ENCODE data around the gene C2orf15. TPM values are rescaled to one million over a fixed set of nuclear protein-coding genes. Genes with fewer than 3 reads are reported as not detected.

The C2orf15 gene, protein sequence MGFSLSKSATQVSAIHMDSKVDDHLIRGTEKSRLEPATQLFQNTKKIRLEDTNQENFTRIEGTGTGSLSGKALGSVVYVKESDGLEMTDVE
- 0.12 TPM in 1 of 2 replicates, not detected in the other for total RNA-seq (ENCODE audit: low replicate concordance)

DNA sequence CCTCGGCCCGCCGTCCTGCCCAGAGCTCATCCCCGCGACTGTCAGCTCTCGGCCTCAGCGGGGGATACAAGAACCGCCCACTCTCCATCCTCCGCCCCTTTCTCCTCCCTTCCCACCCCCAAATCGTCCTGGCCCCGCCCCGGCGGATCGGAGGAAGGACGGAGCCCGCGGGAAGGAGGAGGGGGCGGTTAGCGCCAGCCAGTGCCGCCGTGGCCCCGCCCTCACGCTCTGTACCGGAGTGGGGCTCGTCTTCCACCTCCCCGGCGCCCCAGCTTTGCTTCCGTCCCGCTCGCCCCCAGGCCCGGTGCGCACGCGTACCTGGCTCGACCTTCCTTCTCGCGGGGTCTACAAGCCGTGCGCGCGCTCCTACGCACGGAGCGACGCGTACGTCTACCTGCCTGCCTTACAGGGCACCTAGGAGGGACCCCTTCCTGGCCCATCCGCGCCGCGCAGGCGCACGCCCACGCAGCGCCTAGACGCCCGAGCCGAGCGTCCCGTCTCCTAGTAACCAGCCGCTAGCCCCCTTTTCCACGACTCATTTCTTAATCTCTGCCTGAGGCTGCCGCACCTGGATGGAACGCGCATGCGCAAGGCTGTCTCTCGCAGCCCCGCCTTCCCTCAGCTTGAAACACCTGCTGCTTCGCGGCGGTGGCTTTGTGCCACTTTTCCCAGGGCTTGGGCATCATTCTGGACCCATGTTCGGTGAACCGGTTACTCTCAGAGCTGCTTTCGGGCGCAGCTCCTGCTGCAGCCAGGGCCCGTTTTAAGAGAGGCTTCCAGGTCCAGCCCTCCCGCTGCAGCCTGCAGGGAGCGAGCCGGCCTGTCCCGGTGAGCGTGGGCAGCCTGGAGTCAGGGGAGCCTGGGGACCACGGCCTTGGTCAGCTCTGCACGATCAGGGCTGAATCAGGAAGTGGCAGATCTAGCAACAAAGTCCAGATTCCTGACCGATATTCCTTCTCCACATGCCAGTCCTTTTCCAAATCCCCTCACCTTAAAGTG lies at the start of gene C2orf15:
Gene C2orf15 (plus strand): TSS at position 598 of the 999 bp plus-strand sequence. CDS start 8,852 bp downstream, outside the sequence.

DNA sequence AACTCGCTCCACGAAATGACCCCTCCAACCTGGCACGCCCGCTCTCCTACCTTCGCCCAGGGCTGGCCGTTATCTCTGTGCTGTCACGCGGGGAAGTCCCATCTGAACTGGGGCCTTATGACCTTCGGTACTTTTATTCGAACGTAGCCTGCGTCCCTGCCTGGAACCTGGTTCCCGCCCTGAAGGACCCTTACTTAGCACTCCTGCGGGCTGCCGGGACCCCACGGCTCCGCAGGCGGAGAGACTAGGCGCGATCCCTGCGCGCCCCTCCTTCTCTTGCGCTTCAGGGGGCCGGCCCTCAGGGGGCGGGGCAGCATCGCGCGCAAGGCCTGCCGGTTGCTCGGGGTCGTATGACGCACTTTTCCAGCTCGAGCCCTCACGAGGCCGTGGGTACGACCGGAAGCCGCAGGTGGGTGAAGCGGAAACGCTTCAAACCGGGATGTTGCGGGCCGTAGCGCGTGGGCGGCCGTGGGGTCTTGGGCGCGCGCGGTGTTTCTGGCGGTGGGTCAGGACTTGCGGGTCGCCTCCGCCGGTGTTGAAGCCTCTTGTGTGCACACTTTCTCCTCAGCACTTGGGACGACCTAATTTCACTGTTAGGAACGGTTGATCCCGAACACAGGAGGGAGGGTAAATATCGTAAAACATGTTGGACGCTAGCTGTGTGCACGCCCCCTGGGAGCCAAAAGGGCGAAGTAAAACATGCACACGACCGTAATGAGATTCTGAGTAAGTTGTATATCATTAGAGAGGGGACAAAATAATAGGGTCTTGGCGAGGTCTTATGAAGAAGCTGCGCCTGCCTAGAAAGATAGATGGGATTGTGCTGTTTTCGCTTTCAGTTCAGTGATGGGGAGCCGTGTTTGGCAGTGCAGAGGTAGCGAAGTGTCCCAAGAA lies 13.4 kb downstream of the C2orf15 start, which contains the start of the genes LIPT1 and TSGA10:
Gene LIPT1 (plus strand): TSS at position 325 of the 894 bp plus-strand sequence. CDS start 6,991 bp downstream, outside the sequence.
Gene TSGA10 (minus strand): TSS at position 300 of the 894 bp plus-strand sequence. CDS start 45,503 bp downstream, outside the sequence.

DNA sequence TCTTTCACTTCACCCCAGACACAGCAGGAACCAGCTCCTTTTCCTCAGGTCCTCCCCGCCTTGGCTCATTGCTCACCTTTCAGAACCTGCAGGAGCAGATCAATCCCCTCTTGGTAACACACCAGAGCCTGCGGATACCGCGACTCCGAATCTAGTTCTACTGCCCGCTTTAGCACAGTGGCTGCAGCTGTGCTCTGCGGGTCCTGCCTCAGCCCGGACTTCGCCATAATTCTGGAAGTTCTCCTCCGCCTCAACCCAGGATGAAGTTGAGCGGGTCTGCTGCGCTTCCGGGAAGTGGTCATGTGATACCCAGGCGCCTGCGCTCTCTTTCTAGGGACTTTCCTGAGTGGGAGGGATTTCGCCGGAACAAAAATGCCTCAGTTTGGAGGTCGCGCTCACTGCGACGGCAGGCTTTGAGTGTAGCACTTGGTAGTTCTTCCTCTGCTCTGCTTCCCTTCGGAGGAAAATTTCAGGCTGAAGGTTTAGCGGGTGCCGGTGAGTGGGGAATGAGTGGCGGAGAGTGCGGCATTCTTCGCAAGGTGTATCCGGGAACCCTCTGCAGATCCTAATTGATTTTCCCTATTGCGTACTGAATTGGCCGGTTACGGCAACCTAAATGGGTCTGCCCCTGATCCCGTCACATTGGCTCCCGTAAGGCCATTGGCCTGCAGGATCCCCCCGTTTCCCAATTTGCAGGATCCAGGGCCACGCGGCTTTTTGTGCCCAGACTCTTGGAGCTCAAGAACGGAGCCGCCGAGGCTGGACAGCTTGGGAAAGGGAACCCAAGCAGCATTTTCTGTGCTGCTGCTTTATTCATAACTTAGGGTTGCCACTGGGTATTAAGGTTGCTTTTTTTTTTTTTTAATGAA lies 39.5 kb downstream of the C2orf15 start, which contains the start of the genes MITD1 and MRPL30:
Gene MITD1 (minus strand): TSS at position 304 of the 869 bp plus-strand sequence. CDS start 77 bp downstream, at position 227.
Gene MRPL30 (plus strand): TSS at position 430 of the 869 bp plus-strand sequence. CDS start 5,020 bp downstream, outside the sequence.

Other genes starting within 250 kb of the C2orf15 start
- gene CRACDL, start 205.5 kb upstream of the C2orf15 start, total RNA-seq (ENCODE audit: low replicate concordance): 1.2 TPM in 1 of 2 replicates, not detected in the other
- 2.3 and 2.5 TPM in 2 replicates for gene TSGA10, start 13.2 kb downstream of the C2orf15 start, total RNA-seq (ENCODE audit: low replicate concordance)
- 3.7 and 8.0 TPM in 2 replicates for gene LIPT1, start 13.3 kb downstream of the C2orf15 start, total RNA-seq (ENCODE audit: low replicate concordance)
- gene MITD1, start 39.4 kb downstream of the C2orf15 start, total RNA-seq (ENCODE audit: low replicate concordance): 18.9 and 28.9 TPM in 2 replicates
- gene MRPL30, start 39.5 kb downstream of the C2orf15 start, total RNA-seq (ENCODE audit: low replicate concordance): 13.6 and 31.0 TPM in 2 replicates
- gene LYG2, start 114.0 kb downstream of the C2orf15 start, total RNA-seq (ENCODE audit: low replicate concordance): not detected in 2 replicates
- not detected in 2 replicates for gene LYG1, start 159.5 kb downstream of the C2orf15 start, total RNA-seq (ENCODE audit: low replicate concordance)
- gene TXNDC9, start 194.6 kb downstream of the C2orf15 start, total RNA-seq (ENCODE audit: low replicate concordance): 8.2 and 41.6 TPM in 2 replicates
- 22.8 and 23.9 TPM in 2 replicates for gene EIF5B, start 195.7 kb downstream of the C2orf15 start, total RNA-seq (ENCODE audit: low replicate concordance)

Measured in smooth muscle cell of the coronary artery (primary cell).